Uterus (tissue), 4 donors: ENCODE results near the gene COL26A1. TPM values are rescaled to one million over a fixed set of nuclear protein-coding genes. Genes with fewer than 3 reads are reported as not detected.

Experiments
- DNase-seq, 2 donors: peaks; one replicate each; pipeline ENCODE4 v3.0.0-alpha.2; 2019 to 2020
- H3K27ac ChIP-seq, 2 donors: fragments of 200-600 bp; sonication (generic); 1 replicate in 1 of 2; 2 replicates in 1 of 2; pipeline ENCODE4 v1.5.1; 2016 to 2018
- H3K27me3 ChIP-seq, 2 donors: fragments of 200-600 bp; sonication (generic); one replicate each; pipeline ENCODE4 v1.5.1; 2018 to 2019; ENCODE audit warnings: control low read depth in 1 of 2
- H3K36me3 ChIP-seq, 2 donors: fragments of 200-600 bp; sonication (generic); one replicate each; pipeline ENCODE4 v1.5.1; 2019; ENCODE audit warnings: control low read depth in 1 of 2
- H3K4me1 ChIP-seq, 2 donors: fragments of 200-600 bp; sonication (generic); one replicate each; pipeline ENCODE4 v1.5.1; 2018 to 2019; ENCODE audit warnings: control low read depth in 1 of 2
- H3K4me3 ChIP-seq, 2 donors: fragments of 200-600 bp; sonication (generic); 1 replicate in 1 of 2; 2 replicates in 1 of 2; pipeline ENCODE4 v1.5.1; 2018 to 2019; ENCODE audit warnings: mild to moderate bottlenecking in 1 of 2
- H3K9me3 ChIP-seq, 2 donors: fragments of 200-600 bp; sonication (generic); one replicate each; pipeline ENCODE4 v1.5.1; 2019; ENCODE audit warnings: control low read depth in 1 of 2
- POLR2A ChIP-seq, 2 donors: fragments of 450-650 bp; IDR thresholded peaks; one replicate each; pipeline ENCODE4 v1.6.1; 2016; ENCODE audit warnings: antibody characterized with exemption in 2 of 2, mild to moderate bottlenecking in 1 of 2, moderate library complexity in 1 of 2
- intact Hi-C: fragments of 100-400 bp; cut with DNase I; formaldehyde crosslinking; loops from one replicate; pipeline ENCODE4 v1.15.1; 2023; ENCODE audit warnings: low total_unique reads
- total RNA-seq, 4 donors: library from RNA; depleted of rRNA in 3 of 4; stranded (reverse); fragments of >200 nt in 3 of 4; gene quantifications; one replicate each; pipeline versions ENCODE4 v1.1.0 to v1.2.4, GENCODE V29; 2014 to 2023
- TF ChIP-seq, protein P1 (sequence below), 4 experiments: fragments of 200-600 bp in 2 of 4; fragments of 450-650 bp in 2 of 4; sonication (generic) in 2 of 4; IDR thresholded peaks; one replicate each; pipeline ENCODE4 v1.5.1; 2016 to 2019; ENCODE audit warnings: antibody characterized with exemption in 4 of 4, mild to moderate bottlenecking in 2 of 4, moderate library complexity in 1 of 4
- donor health status: DM: yes; HTN: yes; CAD: no.

The COL26A1 gene
- total RNA-seq, 4 donors from 2014 or later = 0.30 to 11.8 TPM; not detected in 2

DNA sequence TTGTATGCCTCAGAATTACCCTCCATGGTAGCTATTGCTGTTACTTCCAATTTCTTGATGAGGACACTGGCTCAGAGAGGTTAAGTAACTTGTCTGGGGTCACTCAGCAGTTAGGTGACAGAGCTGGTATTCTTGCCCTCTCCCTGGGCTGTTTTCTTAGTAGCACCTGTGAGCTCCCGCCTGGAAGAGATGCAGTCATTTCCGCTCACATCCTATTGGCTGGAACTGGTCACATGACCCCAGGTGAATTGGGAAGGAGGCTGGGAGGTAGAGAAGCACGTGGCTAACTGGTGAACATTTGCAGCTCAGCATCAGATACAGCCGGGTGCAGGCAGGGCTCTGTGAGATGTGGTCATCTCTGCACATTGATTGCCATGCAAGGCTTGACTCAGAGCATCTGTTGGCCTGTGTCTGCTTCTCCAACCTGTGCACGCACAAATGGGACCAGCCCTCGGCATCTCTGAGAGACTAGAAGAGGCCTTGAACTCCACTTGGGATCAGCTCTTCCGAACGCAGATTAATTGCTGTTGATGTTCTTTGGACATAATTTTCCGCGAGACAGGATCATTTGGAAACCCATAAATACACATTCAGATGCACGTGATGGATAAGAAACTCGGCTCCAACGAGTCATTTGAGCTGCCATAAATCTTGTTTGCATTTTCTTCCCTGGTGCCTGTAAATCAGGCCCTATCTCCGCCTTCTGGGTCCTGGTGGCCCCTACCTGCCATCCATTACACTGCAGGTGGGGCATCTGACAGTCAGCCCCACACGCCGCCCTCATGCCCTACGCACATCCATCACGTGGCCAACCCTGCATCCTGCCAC, 223.6 kb downstream of the COL26A1 start:
- H3K4me1 ChIP-seq = no peaks in the 10 kb centered on the region
- intact Hi-C loops = no loop called here
- TF ChIP-seq POLR2A (IDR thresholded peaks at IDR 0.05) = no peak
- TF ChIP-seq, protein P1, sequence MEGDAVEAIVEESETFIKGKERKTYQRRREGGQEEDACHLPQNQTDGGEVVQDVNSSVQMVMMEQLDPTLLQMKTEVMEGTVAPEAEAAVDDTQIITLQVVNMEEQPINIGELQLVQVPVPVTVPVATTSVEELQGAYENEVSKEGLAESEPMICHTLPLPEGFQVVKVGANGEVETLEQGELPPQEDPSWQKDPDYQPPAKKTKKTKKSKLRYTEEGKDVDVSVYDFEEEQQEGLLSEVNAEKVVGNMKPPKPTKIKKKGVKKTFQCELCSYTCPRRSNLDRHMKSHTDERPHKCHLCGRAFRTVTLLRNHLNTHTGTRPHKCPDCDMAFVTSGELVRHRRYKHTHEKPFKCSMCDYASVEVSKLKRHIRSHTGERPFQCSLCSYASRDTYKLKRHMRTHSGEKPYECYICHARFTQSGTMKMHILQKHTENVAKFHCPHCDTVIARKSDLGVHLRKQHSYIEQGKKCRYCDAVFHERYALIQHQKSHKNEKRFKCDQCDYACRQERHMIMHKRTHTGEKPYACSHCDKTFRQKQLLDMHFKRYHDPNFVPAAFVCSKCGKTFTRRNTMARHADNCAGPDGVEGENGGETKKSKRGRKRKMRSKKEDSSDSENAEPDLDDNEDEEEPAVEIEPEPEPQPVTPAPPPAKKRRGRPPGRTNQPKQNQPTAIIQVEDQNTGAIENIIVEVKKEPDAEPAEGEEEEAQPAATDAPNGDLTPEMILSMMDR (IDR thresholded peaks at IDR 0.05) = no peak
- H3K36me3 ChIP-seq = no peaks in the 10 kb centered on the region
- no peak for DNase-seq
- H3K4me3 ChIP-seq = no peak overlapping the region
- H3K9me3 ChIP-seq = no peaks in the 10 kb centered on the region
- no peak overlapping the region for H3K27ac ChIP-seq
- no peaks in the 10 kb centered on the region for H3K27me3 ChIP-seq

DNA sequence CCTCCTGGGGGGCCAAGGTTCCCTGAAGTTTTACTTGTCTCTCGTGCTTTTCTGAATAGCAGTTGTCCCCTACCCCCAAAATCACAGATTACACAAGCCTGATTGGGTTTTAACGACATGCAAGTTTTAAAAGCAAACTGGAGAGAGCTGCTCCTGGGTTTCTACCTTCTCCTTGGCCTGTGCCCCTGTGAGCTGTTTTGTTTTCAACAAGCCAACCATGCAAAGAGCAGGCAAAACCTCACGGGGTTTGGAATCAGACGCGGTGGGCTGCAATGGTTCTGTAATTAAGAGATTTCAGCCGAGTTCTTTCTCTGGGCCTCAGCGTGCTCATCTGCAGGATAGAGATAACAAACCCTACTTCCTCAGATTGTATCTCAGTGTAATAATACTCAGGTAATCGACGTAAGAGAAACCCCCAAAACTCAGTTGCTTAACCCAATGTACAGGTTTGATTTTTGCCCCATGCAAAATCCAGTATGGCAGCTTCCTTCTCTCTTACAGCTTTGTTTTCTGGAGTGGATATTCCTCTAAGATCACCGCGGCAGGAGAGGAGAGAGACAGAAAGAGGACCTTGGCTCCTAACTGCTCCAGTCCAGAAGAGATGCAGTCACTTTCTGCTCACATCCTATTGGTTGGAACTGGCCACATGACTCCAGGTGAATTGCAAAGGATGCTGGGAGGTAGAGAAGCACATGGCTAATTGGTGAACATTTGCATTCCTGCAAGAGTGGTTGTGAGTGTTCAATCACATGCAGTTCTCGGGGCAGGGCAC, 224.4 kb downstream of the COL26A1 start:
- intact Hi-C loops = no loop called here
- TF ChIP-seq, protein P1 (IDR thresholded peaks at IDR 0.05) = no peak
- TF ChIP-seq POLR2A (IDR thresholded peaks at IDR 0.05) = no peak
- Histone ChIP-seq H3K27ac (no peak overlapping the region), H3K9me3 (no peaks in the 10 kb centered on the region), H3K4me1 (no peaks in the 10 kb centered on the region), H3K4me3 (no peak overlapping the region), H3K27me3 (no peaks in the 10 kb centered on the region), H3K36me3 (no peaks in the 10 kb centered on the region)
- DNase-seq = no peak

DNA sequence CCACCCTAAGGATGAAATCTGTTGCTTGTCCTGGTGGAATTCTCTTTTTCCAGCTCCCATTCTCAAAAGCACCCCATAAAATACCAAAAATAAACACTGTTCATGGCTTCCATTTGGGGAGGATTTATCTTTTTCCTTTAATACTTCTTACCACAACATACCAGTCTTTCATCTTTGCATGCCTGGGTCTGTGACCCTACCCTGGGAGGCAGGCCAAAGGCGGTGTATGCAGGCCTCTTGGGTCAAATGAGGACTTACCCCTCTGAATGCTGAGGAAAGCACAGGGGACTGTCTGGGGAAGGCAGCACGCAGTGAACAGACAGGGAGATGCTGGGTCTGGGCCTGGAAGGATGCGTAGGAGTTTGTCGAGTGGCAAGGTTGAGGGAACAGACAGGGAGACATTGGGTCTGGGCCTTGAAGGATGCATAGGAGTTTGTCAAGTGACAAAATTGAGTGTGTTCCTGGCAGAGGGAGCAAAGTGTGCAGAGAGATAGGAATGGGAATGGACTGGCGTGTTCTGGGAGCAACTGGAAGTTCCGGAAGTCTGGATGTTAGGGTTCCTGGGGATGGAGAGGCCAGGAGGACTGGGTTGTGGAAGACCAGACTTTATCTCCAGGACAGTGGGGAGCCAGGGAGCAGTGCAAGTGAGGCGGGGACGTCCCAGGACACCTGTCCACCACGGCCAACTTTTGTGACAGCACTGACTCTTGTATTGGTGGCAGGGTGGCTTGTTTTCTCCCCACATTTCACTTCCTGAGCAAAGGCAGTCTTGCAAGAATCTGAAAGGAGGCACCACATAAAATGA, 225.7 kb downstream of the COL26A1 start:
- no peaks in the 10 kb centered on the region for H3K27me3 ChIP-seq
- intact Hi-C loops = no loop called here
- H3K9me3 ChIP-seq = no peaks in the 10 kb centered on the region
- H3K27ac ChIP-seq = no peak overlapping the region
- DNase-seq = no peak
- H3K36me3 ChIP-seq = no peaks in the 10 kb centered on the region
- H3K4me3 ChIP-seq = no peak overlapping the region
- H3K4me1 ChIP-seq = no peaks in the 10 kb centered on the region
- no peak for TF ChIP-seq POLR2A (IDR thresholded peaks at IDR 0.05)
- TF ChIP-seq, protein P1 (IDR thresholded peaks at IDR 0.05) = no peak

DNA sequence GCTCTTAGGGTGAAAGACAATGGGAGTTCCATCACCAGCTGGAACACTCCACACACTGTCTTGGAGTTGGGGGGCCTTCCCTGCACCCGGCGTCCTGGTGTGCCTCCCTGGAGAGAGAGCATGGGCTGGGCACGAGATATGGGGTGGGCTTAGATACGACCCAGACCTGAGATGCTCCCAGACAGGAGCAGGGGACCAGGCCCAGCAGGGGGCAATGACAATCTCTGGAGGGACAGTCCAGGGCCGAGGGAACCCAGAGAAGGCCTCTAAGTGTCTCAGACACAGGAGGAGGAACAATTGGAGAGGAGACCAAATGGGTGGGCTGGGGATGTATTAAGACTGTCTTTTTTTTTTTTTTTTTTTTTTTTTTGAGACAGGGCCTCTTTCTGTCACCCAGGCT, 226.4 kb downstream of the COL26A1 start:
- no peaks in the 10 kb centered on the region for H3K9me3 ChIP-seq
- intact Hi-C loops = no loop called here
- no peak overlapping the region for H3K4me3 ChIP-seq
- no peaks in the 10 kb centered on the region for H3K4me1 ChIP-seq
- no peak overlapping the region for H3K27ac ChIP-seq
- TF ChIP-seq POLR2A (IDR thresholded peaks at IDR 0.05) = no peak
- TF ChIP-seq, protein P1 (IDR thresholded peaks at IDR 0.05) = no peak
- no peaks in the 10 kb centered on the region for H3K36me3 ChIP-seq
- no peaks in the 10 kb centered on the region for H3K27me3 ChIP-seq
- no peak for DNase-seq
